Measurements from ENCODE around the gene ZDHHC24. TPM values are rescaled to one million over a fixed set of nuclear protein-coding genes. Genes with fewer than 3 reads are reported as not detected.

ZDHHC24 gene
- total and polyA plus RNA-seq, 2 experiments from 2014 or later, result 5.6 to 13.1 TPM

GRCh38 chr11:66546966-66547661, 1.3 kb upstream of the ZDHHC24 start:
- peaks cover 38% of the 10 kb centered on the region for H3K4me1 Mint-ChIP-seq
- H3K36me3 Mint-ChIP-seq (ENCODE audit: low read depth), result peaks cover 4% of the 10 kb centered on the region; the same call in 1 of the 3 replicates
- H4K20me1 ChIP-seq (replicated peaks; ENCODE audit: insufficient read depth), result peaks cover 7% of the 10 kb centered on the region
- H3K4me3 ChIP-seq, result peak overlapping the region; percentile 97
- no peaks in the 10 kb centered on the region; the same call in 1 of the 3 replicates for H3K9me3 Mint-ChIP-seq
- H3K27me3 Mint-ChIP-seq (ENCODE audit: insufficient read depth, low read depth, poor library complexity), result peaks cover 15% of the 10 kb centered on the region
- peak overlapping the region; percentile 97 for H2AFZ ChIP-seq
- DNase-seq (ENCODE audit: low spot score) (no peak), ATAC-seq (peak; percentile 1)
- H3K4me1 ChIP-seq (ENCODE audit: insufficient read depth), result peaks cover 35% of the 10 kb centered on the region
- no peaks in the 10 kb centered on the region for H3K9me2 ChIP-seq (ENCODE audit: insufficient read depth)
- peak overlapping the region; percentile 97 for H3K4me2 ChIP-seq
- 0 out of 2 replicates have a peak, but pooled peaks cover 7% of the 10 kb centered on the region for H3F3A ChIP-seq (replicated peaks; ENCODE audit: low read depth)
- no peak overlapping the region for H3K27ac Mint-ChIP-seq
- H3K27me3 ChIP-seq (ENCODE audit: insufficient read depth), result no peaks in the 10 kb centered on the region
- no peak for TF ChIP-seq REST (IDR thresholded peaks at IDR 0.05; ENCODE audit: unreplicated experiment)
- no peak for TF ChIP-seq EZH2phosphoT487 (IDR thresholded peaks at IDR 0.05; ENCODE audit: unreplicated experiment)
- no peak for TF ChIP-seq CTCF (conservative IDR thresholded peaks at IDR 0.05; ENCODE audit: low read depth in 2 of 2)
- TF ChIP-seq ZNF114 (CRISPR knock-in tag; IDR thresholded peaks at IDR 0.05), result no peak
- no peak for TF ChIP-seq NANOG (IDR thresholded peaks at IDR 0.05; ENCODE audit: borderline replicate concordance)
- TF ChIP-seq ZNF331 (CRISPR knock-in tag; IDR thresholded peaks at IDR 0.05; ENCODE audit: low read depth), result no peak
- TF ChIP-seq ZNF462 (CRISPR knock-in tag; IDR thresholded peaks at IDR 0.05), result no peak
- TF ChIP-seq JUNB (IDR thresholded peaks at IDR 0.05; ENCODE audit: unreplicated experiment), result no peak
- no peak for TF ChIP-seq EZH2 (IDR thresholded peaks at IDR 0.05; ENCODE audit: low read depth, unreplicated experiment)
- no peak for TF ChIP-seq STAT1 (IDR thresholded peaks at IDR 0.05; ENCODE audit: unreplicated experiment)
- TF ChIP-seq POLR2AphosphoS5 (IDR thresholded peaks at IDR 0.05; ENCODE audit: low read depth), result no peak
- TF ChIP-seq ETS1 (IDR thresholded peaks at IDR 0.05), result no peak
- TF ChIP-seq CREB1 (CRISPR knock-in tag; IDR thresholded peaks at IDR 0.05; ENCODE audit: low read depth), result no peak
- no peak overlapping the region for H3K27ac ChIP-seq (ENCODE audit: low read depth)
- H3K4me3 Mint-ChIP-seq, result peak overlapping the region; percentile 81
- H3K36me3 ChIP-seq (ENCODE audit: insufficient read depth), result no peaks in the 10 kb centered on the region
- H3K79me2 ChIP-seq (replicated peaks; ENCODE audit: insufficient read depth), result 0 out of 2 replicates have a peak, but pooled peaks cover 4% of the 10 kb centered on the region
